ENCODE results near the gene PAGE2. TPM values are rescaled to one million over a fixed set of nuclear protein-coding genes. Genes with fewer than 3 reads are reported as not detected.

PAGE2 gene
- total and polyA plus RNA-seq, 9 of the 15 experiments (the other 6 are each of a cell fraction or from before 2014, with no cell fraction given): 0.40 to 3.7 (median 1.5) TPM; not detected in 1

- POLR2A ChIA-PET: interaction anchor here (0.7 to 1.3 kb wide), 3 partner anchors 11 to 398 kb away, joined by 3 to 5 read pairs (median 4); no protein-coding TSS in a partner anchor
- H3K9ac ChIP-seq (ENCODE audit: insufficient read depth in 1 of 2, low read depth in 2 of 2, low read length in 2 of 2): no peak overlapping the region
- no peaks in the 10 kb centered on the region for H3K9me3 ChIP-seq (replicated peaks; ENCODE audit: control insufficient read depth, insufficient read depth, low read depth, low read length)
- H3K4me2 ChIP-seq (ENCODE audit: insufficient read depth, low read length): no peak overlapping the region
- CTCF ChIA-PET (ENCODE audit: low intra/inter-chr PET ratio): no interaction called here
- BruUV-seq (replicated peaks): no TSS peak
- intact Hi-C loops (cut with micrococcal nuclease) (no loop called here), in situ Hi-C loops (cut with MboI) (no loop called here)
- H3K4me1 ChIP-seq (replicated peaks in 1 of 2; ENCODE audit: control insufficient read depth in 2 of 2, insufficient read depth in 2 of 2, low read length in 2 of 2): peaks cover 0 to 12% of the 10 kb centered on the region in 2 experiments; a peak in 3 of 5 replicates
- H3K9me1 ChIP-seq (ENCODE audit: control insufficient read depth, insufficient read depth, low read length): no peaks in the 10 kb centered on the region
- no peak overlapping the region for H3K4me3 ChIP-seq
- ATAC-seq: no peak
- DNase-seq (ENCODE audit: extremely low read depth in 1 of 4, low spot score in 3 of 4): no peak
- H3K27ac ChIP-seq (ENCODE audit: extremely low read depth, low read depth, low read length): no peak overlapping the region
- H2AFZ ChIP-seq (ENCODE audit: low read depth, low read length): 0 out of 2 replicates have a peak overlapping the region, but pooled peaks have one; percentile 45
- no peaks in the 10 kb centered on the region for H3K27me3 ChIP-seq (ENCODE audit: control insufficient read depth in 2 of 2, insufficient read depth in 2 of 2, low read length in 2 of 2)
- 44% methylated on average over 7 of the region's 8 CpGs for WGBS (ENCODE audit: insufficient coverage, low coverage, missing lambda C conversion rate)
- no peaks in the 10 kb centered on the region for H4K20me1 ChIP-seq (replicated peaks; ENCODE audit: control insufficient read depth, insufficient read depth, low read length)
- no peaks in the 10 kb centered on the region for H3K36me3 ChIP-seq (ENCODE audit: control insufficient read depth, insufficient read depth, low read length)
- FAIRE-seq: no peak
- H3K79me2 ChIP-seq (ENCODE audit: control insufficient read depth, insufficient read depth, low read length): no peaks in the 10 kb centered on the region
- TF ChIP-seq CGGBP1 (CRISPR knock-in tag; IDR thresholded peaks at IDR 0.05) (no peak), ESRRA (IDR thresholded peaks at IDR 0.05; ENCODE audit: borderline replicate concordance, low read depth) (no peak), FOXJ3 (CRISPR knock-in tag; IDR thresholded peaks at IDR 0.05) (no peak), CTCFL (IDR thresholded peaks at IDR 0.05; ENCODE audit: borderline replicate concordance, insufficient read depth, low read depth, low read length, poor library complexity, severe bottlenecking) (no peak), TAL1 (IDR thresholded peaks at IDR 0.05) (no peak), ETS2 (tag; IDR thresholded peaks at IDR 0.05; ENCODE audit: borderline replicate concordance, poor library complexity, severe bottlenecking) (no peak), COPS2 (conservative IDR thresholded peaks at IDR 0.05) (no peak), CCNT2 (IDR thresholded peaks at IDR 0.05; ENCODE audit: borderline replicate concordance, extremely low read depth, insufficient read length, low read depth, low read length) (no peak), CEBPZ (IDR thresholded peaks at IDR 0.05; ENCODE audit: borderline replicate concordance, low read depth, low read length) (no peak), RFX1 (IDR thresholded peaks at IDR 0.05) (no peak), ZNF146 (CRISPR knock-in tag; IDR thresholded peaks at IDR 0.05; ENCODE audit: unreplicated experiment) (no peak), U2AF1 (optimal IDR thresholded peaks at IDR 0.05; ENCODE audit: low read depth, low read length) (no peak), BRF2 (IDR thresholded peaks at IDR 0.05; ENCODE audit: borderline replicate concordance, insufficient read depth, insufficient read length) (no peak)
Observed at GRCh38 chrX:55111578-55112254, 22.9 kb downstream of the PAGE2 start.
